ENCODE results near the gene ACADS.

ACADS gene

GRCh38 chr12:120725659-120726509, at the start of gene ACADS:
ACADS (plus strand) TSS chr12:120725826; CDS start chr12:120725886, 60 bp downstream.
- peak; percentile 96 for DNase-seq

- DNase-seq = peak; percentile 75
Observed at GRCh38 chr12:120677765-120678473, 47.7 kb upstream of the ACADS start.

- no peak for DNase-seq
Observed at GRCh38 chr12:120678572-120678971, 47.1 kb upstream of the ACADS start.

- DNase-seq = no peak
Observed at GRCh38 chr12:120680165-120680738, 45.4 kb upstream of the ACADS start.

GRCh38 chr12:120684523-120684932, 41.1 kb upstream of the ACADS start:
- DNase-seq = no peak

GRCh38 chr12:120685522-120685921, 40.1 kb upstream of the ACADS start:
- DNase-seq = no peak

GRCh38 chr12:120686151-120686689, 39.4 kb upstream of the ACADS start:
- peak; percentile 99 for DNase-seq

GRCh38 chr12:120686690-120687577, 38.7 kb upstream of the ACADS start, which contains the start of gene MLEC:
MLEC (plus strand) TSS chr12:120687149; CDS start chr12:120687297, 148 bp downstream.
- DNase-seq = peak; percentile 100

- DNase-seq = no peak
Observed at GRCh38 chr12:120687578-120688289, 37.9 kb upstream of the ACADS start.

- no peak for DNase-seq
Observed at GRCh38 chr12:120688527-120689071, 37.0 kb upstream of the ACADS start.

GRCh38 chr12:120689397-120690082, 36.1 kb upstream of the ACADS start:
- no peak for DNase-seq

- DNase-seq = no peak
Observed at GRCh38 chr12:120690083-120690450, 35.6 kb upstream of the ACADS start.

- DNase-seq = peak; percentile 34
Observed at GRCh38 chr12:120690978-120691377, 34.6 kb upstream of the ACADS start.

GRCh38 chr12:120692524-120693033, 33.0 kb upstream of the ACADS start:
- no peak for DNase-seq

GRCh38 chr12:120693848-120694247, 31.8 kb upstream of the ACADS start:
- no peak for DNase-seq

- no peak for DNase-seq
Observed at GRCh38 chr12:120696626-120697025, 29.0 kb upstream of the ACADS start.

- no peak for DNase-seq
Observed at GRCh38 chr12:120697344-120697743, 28.3 kb upstream of the ACADS start.

GRCh38 chr12:120698665-120699064, 27.0 kb upstream of the ACADS start:
- no peak for DNase-seq

- DNase-seq = no peak
Observed at GRCh38 chr12:120699553-120699952, 26.1 kb upstream of the ACADS start.

- DNase-seq = no peak
Observed at GRCh38 chr12:120700886-120701285, 24.7 kb upstream of the ACADS start.
